Loucy (cell line): ENCODE data around the gene PRPH.

Source experiments
- CTCF ChIP-seq: fragments of 200-600 bp; sonication (generic); conservative IDR thresholded peaks from 2 replicates; pipeline ENCODE4 v1.5.1; 2014; ENCODE audit warnings: mild to moderate bottlenecking, antibody characterized with exemption, low read length
- EZH2phosphoT487 ChIP-seq: fragments of 200-600 bp; IDR thresholded peaks from 2 replicates; pipeline ENCODE4 v1.6.1; 2018; ENCODE audit warnings: antibody characterized with exemption, mild to moderate bottlenecking, moderate library complexity, borderline replicate concordance

- TF ChIP-seq CTCF: no peak
- no peak for TF ChIP-seq EZH2phosphoT487
Measured at GRCh38 chr12:49301760-49302159, 6.8 kb downstream of the PRPH start.
